Testis (tissue), 2 donors: Measurements from ENCODE around the gene RCN1.

Experiments used
- CTCF ChIP-seq, 3 experiments: fragments of 450-650 bp in 2 of 3; fragments of 200-600 bp in 1 of 3; sonication (generic) in 1 of 3; IDR thresholded peaks; one replicate each; pipeline ENCODE4 v1.5.1; 2016 to 2019; ENCODE audit warnings: antibody characterized with exemption in 3 of 3, mild to moderate bottlenecking in 2 of 3, moderate library complexity in 1 of 3
- POLR2A ChIP-seq: fragments of 450-650 bp; IDR thresholded peaks from one replicate; pipeline ENCODE4 v1.6.1; 2017; ENCODE audit warnings: antibody characterized with exemption, mild to moderate bottlenecking, moderate library complexity

DNA sequence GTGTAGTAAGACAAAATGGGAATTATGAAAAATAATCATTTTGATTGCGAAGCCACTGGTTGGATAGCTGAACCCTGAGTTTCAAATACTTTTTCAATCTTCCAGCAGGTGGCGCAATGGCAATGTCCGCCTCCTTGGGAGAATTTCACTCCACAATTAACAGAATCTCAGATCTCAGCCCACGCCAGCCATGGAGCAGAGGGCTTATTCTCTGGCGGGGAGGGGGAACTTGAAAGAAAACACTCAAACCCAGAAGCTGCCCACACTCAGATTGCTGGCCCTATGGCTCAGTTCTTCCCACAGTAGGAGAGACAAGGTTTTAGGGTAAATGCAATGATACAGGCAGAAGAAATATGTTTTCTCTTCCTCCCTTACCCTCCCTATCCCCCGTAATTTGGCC is 38.7 kb upstream of the RCN1 start:
- peak; percentile 79 to 85 (median 81) for TF ChIP-seq CTCF (IDR thresholded peaks at IDR 0.05)
- TF ChIP-seq POLR2A = no peak
